Measurements from ENCODE around the gene SEMA4D.

Gene SEMA4D

DNA sequence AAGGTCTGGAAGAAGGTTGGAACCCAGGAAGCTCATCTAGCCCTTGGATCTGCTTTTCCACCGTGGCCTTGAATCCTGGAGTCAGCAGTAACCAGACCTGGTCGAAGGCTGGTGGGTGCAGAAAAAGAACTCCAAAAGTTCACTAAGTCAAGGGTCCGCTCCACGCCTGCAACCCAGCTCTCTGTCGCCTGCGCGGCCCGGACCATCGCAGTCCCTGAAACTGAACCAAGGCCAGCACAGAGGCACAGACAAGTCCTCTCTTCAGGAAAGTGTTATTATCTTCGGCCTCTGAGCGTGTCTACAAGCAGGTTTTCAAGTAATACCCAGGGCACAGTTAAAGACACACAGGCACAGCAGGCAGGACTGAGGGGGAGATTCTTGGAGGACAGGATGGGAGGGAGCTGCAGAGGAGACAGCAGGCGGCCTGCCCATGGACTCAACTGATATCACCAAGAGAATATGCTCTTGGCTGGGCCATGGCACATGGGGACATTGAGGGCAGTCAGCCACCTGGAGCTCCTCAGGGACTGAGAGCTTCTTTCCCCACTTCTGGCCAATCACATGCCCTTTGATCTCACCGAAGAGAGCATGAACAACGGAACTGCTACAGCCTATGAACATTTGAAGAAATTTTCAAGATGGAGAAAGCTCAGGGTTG lies 45.8 kb upstream of the SEMA4D start:
- Histone ChIP-seq H3K79me2 (ENCODE audit: insufficient read depth, low read length) (no peaks in the 10 kb centered on the region), H4K20me1 (ENCODE audit: insufficient read depth, low read length) (no peaks in the 10 kb centered on the region), H3K4me2 (ENCODE audit: low read length) (no peak overlapping the region), H3K9me2 (ENCODE audit: low read depth, low read length) (no peaks in the 10 kb centered on the region), H3F3A (ENCODE audit: insufficient read depth, low read length) (no peaks in the 10 kb centered on the region), H3K4me3 (ENCODE audit: low read depth, low read length, poor library complexity, severe bottlenecking) (no peak overlapping the region), H3K27ac (ENCODE audit: low read depth, low read length, poor library complexity, severe bottlenecking) (no peak overlapping the region), H3K36me3 (ENCODE audit: insufficient read depth, low read length) (no peaks in the 10 kb centered on the region; the same call in 1 of the 2 replicates), H2AFZ (ENCODE audit: low read length) (no peak overlapping the region), H3K27me3 (ENCODE audit: insufficient read depth, low read length) (no peaks in the 10 kb centered on the region; the same call in 1 of the 2 replicates), H3K4me1 (ENCODE audit: insufficient read depth, low read length, severe bottlenecking) (no peaks in the 10 kb centered on the region), H3K9me3 (ENCODE audit: low read length) (0 out of 2 replicates have a peak, but pooled peaks cover 3% of the 10 kb centered on the region), H3K9ac (ENCODE audit: low read length) (no peak overlapping the region)
- TF ChIP-seq, protein P1, sequence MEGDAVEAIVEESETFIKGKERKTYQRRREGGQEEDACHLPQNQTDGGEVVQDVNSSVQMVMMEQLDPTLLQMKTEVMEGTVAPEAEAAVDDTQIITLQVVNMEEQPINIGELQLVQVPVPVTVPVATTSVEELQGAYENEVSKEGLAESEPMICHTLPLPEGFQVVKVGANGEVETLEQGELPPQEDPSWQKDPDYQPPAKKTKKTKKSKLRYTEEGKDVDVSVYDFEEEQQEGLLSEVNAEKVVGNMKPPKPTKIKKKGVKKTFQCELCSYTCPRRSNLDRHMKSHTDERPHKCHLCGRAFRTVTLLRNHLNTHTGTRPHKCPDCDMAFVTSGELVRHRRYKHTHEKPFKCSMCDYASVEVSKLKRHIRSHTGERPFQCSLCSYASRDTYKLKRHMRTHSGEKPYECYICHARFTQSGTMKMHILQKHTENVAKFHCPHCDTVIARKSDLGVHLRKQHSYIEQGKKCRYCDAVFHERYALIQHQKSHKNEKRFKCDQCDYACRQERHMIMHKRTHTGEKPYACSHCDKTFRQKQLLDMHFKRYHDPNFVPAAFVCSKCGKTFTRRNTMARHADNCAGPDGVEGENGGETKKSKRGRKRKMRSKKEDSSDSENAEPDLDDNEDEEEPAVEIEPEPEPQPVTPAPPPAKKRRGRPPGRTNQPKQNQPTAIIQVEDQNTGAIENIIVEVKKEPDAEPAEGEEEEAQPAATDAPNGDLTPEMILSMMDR (IDR thresholded peaks at IDR 0.05; ENCODE audit: low read length) = no peak
- no peak for TF ChIP-seq EZH2 (IDR thresholded peaks at IDR 0.05; ENCODE audit: borderline replicate concordance, low read length)

- Histone ChIP-seq H3K79me2 (ENCODE audit: insufficient read depth, low read length) (no peaks in the 10 kb centered on the region), H3K9ac (ENCODE audit: low read length) (no peak overlapping the region), H3K4me1 (ENCODE audit: insufficient read depth, low read length, severe bottlenecking) (no peaks in the 10 kb centered on the region), H3K27ac (ENCODE audit: low read depth, low read length, poor library complexity, severe bottlenecking) (no peak overlapping the region), H3K4me2 (ENCODE audit: low read length) (no peak overlapping the region), H3K27me3 (ENCODE audit: insufficient read depth, low read length) (no peaks in the 10 kb centered on the region; the same call in 1 of the 2 replicates), H3F3A (ENCODE audit: insufficient read depth, low read length) (no peaks in the 10 kb centered on the region), H2AFZ (ENCODE audit: low read length) (no peak overlapping the region), H3K4me3 (ENCODE audit: low read depth, low read length, poor library complexity, severe bottlenecking) (no peak overlapping the region), H3K9me2 (ENCODE audit: low read depth, low read length) (no peaks in the 10 kb centered on the region), H3K9me3 (ENCODE audit: low read length) (0 out of 2 replicates have a peak, but pooled peaks cover 3% of the 10 kb centered on the region), H3K36me3 (ENCODE audit: insufficient read depth, low read length) (no peaks in the 10 kb centered on the region; the same call in 1 of the 2 replicates), H4K20me1 (ENCODE audit: insufficient read depth, low read length) (no peaks in the 10 kb centered on the region)
- TF ChIP-seq EZH2 (IDR thresholded peaks at IDR 0.05; ENCODE audit: borderline replicate concordance, low read length) = no peak
- TF ChIP-seq, protein P1 (IDR thresholded peaks at IDR 0.05; ENCODE audit: low read length) = no peak
Measured at GRCh38 chr9:89543111-89543510, 45.2 kb upstream of the SEMA4D start.

DNA sequence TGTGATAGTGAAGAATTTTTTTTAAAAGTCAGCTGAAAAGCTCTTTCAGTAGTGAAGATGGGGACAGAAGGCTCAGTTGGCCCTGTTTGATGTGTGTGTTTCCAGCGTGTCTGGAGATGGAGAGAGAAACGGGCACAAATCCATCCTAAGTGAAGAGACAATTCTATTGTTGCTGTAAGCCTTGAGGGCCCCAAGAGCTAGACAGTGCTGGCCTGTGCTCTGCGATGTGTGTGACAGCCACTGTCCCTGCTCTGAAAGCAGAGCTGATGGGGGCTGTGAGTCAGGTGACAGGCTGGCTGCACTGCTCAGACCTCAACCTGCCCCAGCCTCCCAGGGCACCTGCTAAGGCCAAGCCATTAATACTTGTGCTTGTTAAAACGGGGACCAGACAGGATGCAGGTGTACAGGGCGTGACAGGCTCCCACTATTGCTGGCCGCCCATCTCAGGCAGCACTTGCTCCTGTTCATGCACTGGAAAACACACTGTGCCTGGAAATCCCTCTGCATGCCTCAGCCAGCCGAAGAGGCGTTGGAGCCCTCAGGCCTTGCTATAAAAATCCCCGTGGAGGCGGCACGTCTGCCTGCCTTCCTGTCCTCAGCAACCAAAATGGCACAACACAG lies 44.6 kb upstream of the SEMA4D start:
- TF ChIP-seq, protein P1 (IDR thresholded peaks at IDR 0.05; ENCODE audit: low read length) = no peak
- no peak for TF ChIP-seq EZH2 (IDR thresholded peaks at IDR 0.05; ENCODE audit: borderline replicate concordance, low read length)
- Histone ChIP-seq H3K27me3 (ENCODE audit: insufficient read depth, low read length) (no peaks in the 10 kb centered on the region; the same call in 1 of the 2 replicates), H3K79me2 (ENCODE audit: insufficient read depth, low read length) (no peaks in the 10 kb centered on the region), H2AFZ (ENCODE audit: low read length) (no peak overlapping the region), H4K20me1 (ENCODE audit: insufficient read depth, low read length) (no peaks in the 10 kb centered on the region), H3K4me1 (ENCODE audit: insufficient read depth, low read length, severe bottlenecking) (no peaks in the 10 kb centered on the region), H3K4me3 (ENCODE audit: low read depth, low read length, poor library complexity, severe bottlenecking) (no peak overlapping the region), H3K36me3 (ENCODE audit: insufficient read depth, low read length) (no peaks in the 10 kb centered on the region; the same call in 1 of the 2 replicates), H3K4me2 (ENCODE audit: low read length) (no peak overlapping the region), H3K9me3 (ENCODE audit: low read length) (0 out of 2 replicates have a peak, but pooled peaks cover 3% of the 10 kb centered on the region), H3K9me2 (ENCODE audit: low read depth, low read length) (no peaks in the 10 kb centered on the region), H3K27ac (ENCODE audit: low read depth, low read length, poor library complexity, severe bottlenecking) (no peak overlapping the region), H3K9ac (ENCODE audit: low read length) (no peak overlapping the region), H3F3A (ENCODE audit: insufficient read depth, low read length) (no peaks in the 10 kb centered on the region)

Measured in OCI-LY1 (cell line).